RPMI7951 (cell line): ENCODE data around the gene DLL4. TPM values are rescaled to one million over a fixed set of nuclear protein-coding genes. Genes with fewer than 3 reads are reported as not detected.
A peak's percentile ranks its signal among the peaks of the same experiment; 100 is the strongest.

Source experiments
- DNase-seq: peaks from one replicate; pipeline ENCODE4 v3.0.0-alpha.2; 2012; ENCODE audit warnings: low read depth
- total RNA-seq: library from RNA; depleted of rRNA; stranded (reverse); fragments of >200 nt; shearing (Covaris generic); gene quantifications from 2 replicates; pipeline ENCODE4 v1.2.3, GENCODE V29; 2014

DLL4 gene
- total RNA-seq, 1 experiment from 2014 or later: 2.6 TPM

- DNase-seq: no peak
These were observed 2.3 kb upstream of the DLL4 start for GRCh38 chr15:40926659-40927494.

- no peak for DNase-seq
These were observed 1.7 kb upstream of the DLL4 start for GRCh38 chr15:40927495-40927872.

- DNase-seq: no peak
These were observed 1.0 kb upstream of the DLL4 start for GRCh38 chr15:40927873-40928806.

GRCh38 chr15:40929660-40930429 lies 705 bp downstream of the DLL4 start:
- DNase-seq: peak; percentile 67

GRCh38 chr15:40930430-40931299 lies 1.5 kb downstream of the DLL4 start:
- DNase-seq: peak; percentile 28

DNA sequence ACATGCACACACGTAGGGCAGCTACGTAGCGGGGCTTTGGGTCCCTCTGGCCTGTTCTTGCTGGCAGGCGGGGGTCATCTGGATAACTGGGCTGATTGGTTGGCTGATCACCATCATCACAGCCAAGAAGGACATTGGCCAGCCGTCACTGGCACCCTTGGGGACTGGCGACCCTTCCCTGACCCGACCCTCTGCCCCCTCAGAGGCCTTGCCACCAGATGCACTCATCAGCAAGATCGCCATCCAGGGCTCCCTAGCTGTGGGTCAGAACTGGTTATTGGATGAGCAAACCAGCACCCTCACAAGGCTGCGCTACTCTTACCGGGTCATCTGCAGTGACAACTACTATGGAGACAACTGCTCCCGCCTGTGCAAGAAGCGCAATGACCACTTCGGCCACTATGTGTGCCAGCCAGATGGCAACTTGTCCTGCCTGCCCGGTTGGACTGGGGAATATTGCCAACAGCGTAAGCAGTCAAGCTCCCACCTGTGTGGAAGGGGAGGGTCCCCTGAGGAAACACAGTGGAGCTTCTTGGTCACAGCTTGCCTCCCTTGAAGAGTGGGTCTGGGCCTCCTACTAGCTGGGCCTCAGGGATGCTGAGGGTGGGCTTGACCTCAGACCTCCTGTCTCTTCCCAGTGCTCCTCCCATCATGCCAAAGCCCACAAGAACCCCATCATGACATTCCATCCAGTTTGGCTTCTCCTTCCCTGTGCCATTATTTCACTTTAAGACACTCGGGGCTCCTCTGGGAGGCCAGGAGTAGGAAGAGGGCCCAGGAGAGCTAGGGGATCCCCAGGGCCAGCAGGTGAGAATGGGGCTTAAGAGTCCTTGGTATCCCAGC lies 2.4 kb downstream of the DLL4 start:
- DNase-seq: no peak

DNA sequence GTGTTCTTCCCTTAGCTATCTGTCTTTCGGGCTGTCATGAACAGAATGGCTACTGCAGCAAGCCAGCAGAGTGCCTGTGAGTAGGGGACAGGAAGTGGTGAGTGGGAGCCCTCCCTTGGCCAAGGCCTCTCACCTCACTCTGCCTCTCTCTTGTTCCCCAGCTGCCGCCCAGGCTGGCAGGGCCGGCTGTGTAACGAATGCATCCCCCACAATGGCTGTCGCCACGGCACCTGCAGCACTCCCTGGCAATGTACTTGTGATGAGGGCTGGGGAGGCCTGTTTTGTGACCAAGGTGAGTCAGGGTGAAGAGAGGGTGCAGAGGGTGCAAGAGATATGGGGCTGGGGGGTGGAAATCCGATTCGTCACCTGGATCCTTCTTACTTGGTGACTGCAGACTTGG lies 3.0 kb downstream of the DLL4 start:
- DNase-seq: no peak

GRCh38 chr15:40932649-40933516 lies 3.7 kb downstream of the DLL4 start:
- DNase-seq: no peak

GRCh38 chr15:40933517-40933902 lies 4.4 kb downstream of the DLL4 start:
- DNase-seq: no peak

- no peak for DNase-seq
These were observed 5.3 kb downstream of the DLL4 start for GRCh38 chr15:40934457-40934856.

- DNase-seq: no peak
These were observed 7.1 kb downstream of the DLL4 start for GRCh38 chr15:40936234-40936708.

GRCh38 chr15:40936709-40937666 lies 7.8 kb downstream of the DLL4 start:
- no peak for DNase-seq

GRCh38 chr15:40937762-40938535 lies 8.8 kb downstream of the DLL4 start:
- peak; percentile 56 for DNase-seq

DNA sequence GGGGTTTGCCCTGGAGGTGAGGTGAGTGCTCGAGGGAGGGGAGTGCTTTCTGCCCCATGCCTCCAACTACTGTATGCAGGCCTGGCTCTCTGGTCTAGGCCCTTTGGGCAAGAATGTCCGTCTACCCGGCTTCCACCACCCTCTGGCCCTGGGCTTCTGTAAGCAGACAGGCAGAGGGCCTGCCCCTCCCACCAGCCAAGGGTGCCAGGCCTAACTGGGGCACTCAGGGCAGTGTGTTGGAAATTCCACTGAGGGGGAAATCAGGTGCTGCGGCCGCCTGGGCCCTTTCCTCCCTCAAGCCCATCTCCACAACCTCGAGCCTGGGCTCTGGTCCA lies 9.4 kb downstream of the DLL4 start:
- no peak for DNase-seq

GRCh38 chr15:40940296-40940801 lies 11.2 kb downstream of the DLL4 start:
- no peak for DNase-seq

GRCh38 chr15:40941068-40941527 lies 12.0 kb downstream of the DLL4 start:
- DNase-seq: no peak
